Testis (tissue), 2 donors: ENCODE measurements around the gene ATG7.

Experiments
- POLR2A ChIP-seq: fragments of 450-650 bp; IDR thresholded peaks from one replicate; pipeline ENCODE4 v1.6.1; 2017; ENCODE audit warnings: antibody characterized with exemption, mild to moderate bottlenecking, moderate library complexity
- TF ChIP-seq, protein P1 (sequence below), 3 experiments: fragments of 450-650 bp in 2 of 3; fragments of 200-600 bp in 1 of 3; sonication (generic) in 1 of 3; IDR thresholded peaks; one replicate each; pipeline ENCODE4 v1.5.1; 2016 to 2019; ENCODE audit warnings: antibody characterized with exemption in 3 of 3, mild to moderate bottlenecking in 2 of 3, moderate library complexity in 1 of 3

DNA sequence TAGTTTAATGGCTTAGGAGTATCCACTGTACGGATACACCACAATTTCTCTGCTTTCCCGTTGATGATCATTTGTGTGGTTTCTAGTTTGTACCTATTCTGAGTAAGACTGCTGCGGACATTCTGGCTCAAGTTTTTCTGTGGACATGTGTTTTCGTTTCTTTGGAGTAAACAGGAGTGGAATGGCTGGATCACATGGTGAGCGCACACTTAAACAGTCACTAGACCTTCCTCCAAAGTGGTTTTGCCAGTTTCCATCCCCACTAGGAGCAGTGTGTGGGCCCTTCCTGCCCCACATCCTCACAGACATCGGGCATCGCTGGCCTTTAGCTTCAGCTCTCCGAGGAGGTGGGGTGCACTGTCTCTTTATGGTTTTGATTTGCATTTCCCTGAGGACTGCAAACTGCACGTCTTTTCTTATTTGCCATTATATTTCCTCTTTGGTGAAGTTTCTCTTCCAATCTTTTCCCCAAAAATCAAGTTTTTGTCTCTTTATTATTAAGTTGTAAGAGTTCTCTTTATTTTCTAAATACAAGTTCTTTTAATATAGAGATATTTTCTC, 277.5 kb downstream of the ATG7 start:
- TF ChIP-seq, protein P1, sequence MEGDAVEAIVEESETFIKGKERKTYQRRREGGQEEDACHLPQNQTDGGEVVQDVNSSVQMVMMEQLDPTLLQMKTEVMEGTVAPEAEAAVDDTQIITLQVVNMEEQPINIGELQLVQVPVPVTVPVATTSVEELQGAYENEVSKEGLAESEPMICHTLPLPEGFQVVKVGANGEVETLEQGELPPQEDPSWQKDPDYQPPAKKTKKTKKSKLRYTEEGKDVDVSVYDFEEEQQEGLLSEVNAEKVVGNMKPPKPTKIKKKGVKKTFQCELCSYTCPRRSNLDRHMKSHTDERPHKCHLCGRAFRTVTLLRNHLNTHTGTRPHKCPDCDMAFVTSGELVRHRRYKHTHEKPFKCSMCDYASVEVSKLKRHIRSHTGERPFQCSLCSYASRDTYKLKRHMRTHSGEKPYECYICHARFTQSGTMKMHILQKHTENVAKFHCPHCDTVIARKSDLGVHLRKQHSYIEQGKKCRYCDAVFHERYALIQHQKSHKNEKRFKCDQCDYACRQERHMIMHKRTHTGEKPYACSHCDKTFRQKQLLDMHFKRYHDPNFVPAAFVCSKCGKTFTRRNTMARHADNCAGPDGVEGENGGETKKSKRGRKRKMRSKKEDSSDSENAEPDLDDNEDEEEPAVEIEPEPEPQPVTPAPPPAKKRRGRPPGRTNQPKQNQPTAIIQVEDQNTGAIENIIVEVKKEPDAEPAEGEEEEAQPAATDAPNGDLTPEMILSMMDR (IDR thresholded peaks at IDR 0.05) = no peak
- TF ChIP-seq POLR2A = no peak
